GM13976 (cell line): ENCODE results near the gene SLC35G3.

Experiments used
- DNase-seq: peaks from one replicate; pipeline ENCODE4 v3.0.0; 2012; ENCODE audit warnings: low spot score
- in situ Hi-C: fragments of 300-500 bp; cut with MboI; formaldehyde crosslinking; loops from one replicate; pipeline ENCODE4 v1.12.0; 2022; ENCODE audit warnings: low sequenced_read_pairs, mixed read lengths, inconsistent platforms; ENCODE audit not compliant: unreplicated experiment
- TF ChIP-seq, protein P1 (sequence below): IDR thresholded peaks from 2 replicates; pipeline ENCODE4 v1.5.1; 2012; ENCODE audit warnings: borderline replicate concordance, mild to moderate bottlenecking; ENCODE audit not compliant: insufficient read depth; ENCODE audit errors: extremely low read depth, missing control alignments, control extremely low read depth

SLC35G3 gene

DNA sequence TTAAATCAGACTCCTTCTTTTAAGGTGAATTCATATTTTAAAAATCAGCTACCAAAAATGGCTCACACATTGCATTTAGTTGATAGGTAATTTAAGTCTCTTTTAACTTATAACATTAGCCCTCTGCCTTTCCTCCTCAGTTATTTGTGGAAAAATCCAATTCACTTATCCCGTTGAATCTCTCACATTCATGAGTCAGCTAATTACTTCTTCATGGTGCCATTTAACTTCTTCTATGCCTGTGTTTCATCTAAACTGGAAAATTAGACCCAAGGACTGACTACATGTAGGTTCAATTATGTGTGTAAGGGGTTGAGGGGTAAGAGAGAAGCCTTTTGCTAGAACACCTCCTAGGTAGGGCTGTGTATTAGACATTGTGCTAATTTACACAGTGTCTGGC lies 30.2 kb upstream of the SLC35G3 start:
- in situ Hi-C loops, result no loop called here
- no peak for DNase-seq
- TF ChIP-seq, protein P1, sequence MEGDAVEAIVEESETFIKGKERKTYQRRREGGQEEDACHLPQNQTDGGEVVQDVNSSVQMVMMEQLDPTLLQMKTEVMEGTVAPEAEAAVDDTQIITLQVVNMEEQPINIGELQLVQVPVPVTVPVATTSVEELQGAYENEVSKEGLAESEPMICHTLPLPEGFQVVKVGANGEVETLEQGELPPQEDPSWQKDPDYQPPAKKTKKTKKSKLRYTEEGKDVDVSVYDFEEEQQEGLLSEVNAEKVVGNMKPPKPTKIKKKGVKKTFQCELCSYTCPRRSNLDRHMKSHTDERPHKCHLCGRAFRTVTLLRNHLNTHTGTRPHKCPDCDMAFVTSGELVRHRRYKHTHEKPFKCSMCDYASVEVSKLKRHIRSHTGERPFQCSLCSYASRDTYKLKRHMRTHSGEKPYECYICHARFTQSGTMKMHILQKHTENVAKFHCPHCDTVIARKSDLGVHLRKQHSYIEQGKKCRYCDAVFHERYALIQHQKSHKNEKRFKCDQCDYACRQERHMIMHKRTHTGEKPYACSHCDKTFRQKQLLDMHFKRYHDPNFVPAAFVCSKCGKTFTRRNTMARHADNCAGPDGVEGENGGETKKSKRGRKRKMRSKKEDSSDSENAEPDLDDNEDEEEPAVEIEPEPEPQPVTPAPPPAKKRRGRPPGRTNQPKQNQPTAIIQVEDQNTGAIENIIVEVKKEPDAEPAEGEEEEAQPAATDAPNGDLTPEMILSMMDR, result no peak

DNA sequence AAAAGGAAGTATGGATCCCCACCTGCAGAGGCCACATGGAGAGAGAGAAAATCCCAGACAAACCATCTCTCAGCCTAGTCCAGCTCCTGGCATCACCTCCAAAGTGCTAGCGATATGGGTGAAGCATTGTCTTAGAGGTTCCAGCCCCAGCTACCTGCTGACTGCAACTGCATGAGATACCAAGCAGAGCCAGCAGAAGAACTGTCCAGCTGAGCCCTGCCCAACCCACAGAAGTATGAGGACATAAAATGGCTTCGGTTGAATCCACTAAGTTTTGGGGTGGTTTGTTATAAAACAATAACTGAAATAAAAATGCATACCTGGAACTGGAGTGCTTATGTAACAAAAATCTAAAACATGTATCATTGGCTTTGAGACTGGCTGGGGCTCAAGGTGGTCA lies 28.3 kb upstream of the SLC35G3 start:
- TF ChIP-seq, protein P1, result no peak
- no peak for DNase-seq
- in situ Hi-C loops, result no loop called here

DNA sequence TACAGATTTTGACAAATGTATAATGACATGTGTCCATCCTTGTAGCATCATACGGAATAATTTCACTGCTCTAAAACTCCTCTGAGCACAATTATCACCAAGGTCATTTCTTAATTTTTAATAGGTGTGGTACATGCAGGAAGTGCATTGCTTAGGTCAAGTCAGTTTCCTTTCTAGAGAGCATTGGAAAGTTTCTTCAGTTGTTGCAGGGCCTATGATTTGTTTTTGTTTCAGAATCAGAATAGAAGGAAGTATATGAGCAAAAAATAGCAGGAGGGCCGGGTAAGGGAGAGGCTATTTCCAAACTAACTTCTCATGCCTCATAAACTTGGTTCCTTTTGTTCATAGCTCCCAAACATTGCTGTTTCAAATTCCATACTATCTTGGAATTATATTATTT lies 24.7 kb upstream of the SLC35G3 start:
- in situ Hi-C loops, result no loop called here
- DNase-seq, result no peak
- TF ChIP-seq, protein P1, result no peak

DNA sequence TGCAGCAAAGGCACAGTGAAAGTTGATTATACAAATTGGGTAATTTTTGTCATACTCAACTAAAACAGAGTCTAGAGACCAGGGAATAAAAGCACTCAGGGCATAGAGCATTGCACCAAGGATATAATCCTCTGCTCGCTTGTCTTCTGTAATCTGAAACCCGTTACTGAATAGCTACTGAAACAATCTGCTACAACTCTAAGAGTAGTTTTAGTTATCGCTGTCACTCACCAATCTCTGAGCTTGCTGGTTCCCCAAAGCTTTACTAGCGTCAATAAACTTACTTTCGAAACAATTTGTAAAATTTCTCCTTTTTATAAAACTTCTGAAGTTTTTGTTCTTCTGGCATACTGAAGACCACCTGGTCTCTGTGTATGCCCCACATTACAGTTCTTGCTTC lies 22.9 kb upstream of the SLC35G3 start:
- TF ChIP-seq, protein P1, result no peak
- in situ Hi-C loops, result no loop called here
- no peak for DNase-seq

DNA sequence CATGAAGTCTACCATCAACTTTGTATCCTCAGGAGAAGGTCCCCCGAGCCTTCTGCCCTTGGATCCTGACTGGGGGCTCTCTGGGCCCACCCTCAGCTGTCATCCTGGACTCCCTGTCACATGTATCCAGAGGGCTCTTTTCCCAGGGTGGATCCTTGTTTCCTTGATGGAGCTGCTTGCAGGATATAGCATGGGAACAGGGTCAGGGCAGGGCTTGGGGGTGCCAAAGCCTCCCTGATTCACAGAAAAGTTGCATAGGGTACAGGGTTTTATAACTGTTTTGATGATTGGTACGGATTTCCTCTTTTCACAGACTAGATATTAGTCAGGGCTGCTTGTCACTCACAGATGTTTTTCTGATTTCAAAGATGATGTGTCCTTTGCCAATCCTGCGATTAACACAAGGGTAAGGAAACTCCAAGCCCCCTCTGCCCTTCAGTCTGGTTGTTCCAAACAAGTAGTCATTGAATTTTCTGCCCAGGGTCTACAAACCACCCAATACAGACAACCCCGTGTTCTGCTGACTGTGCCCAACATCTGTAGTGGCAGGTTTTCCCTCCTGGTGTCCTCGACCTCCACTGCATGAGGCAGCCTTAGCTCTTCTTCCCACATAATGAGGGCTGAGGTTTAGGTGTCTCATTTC lies 20.6 kb upstream of the SLC35G3 start:
- in situ Hi-C loops, result no loop called here
- TF ChIP-seq, protein P1, result no peak
- no peak for DNase-seq

DNA sequence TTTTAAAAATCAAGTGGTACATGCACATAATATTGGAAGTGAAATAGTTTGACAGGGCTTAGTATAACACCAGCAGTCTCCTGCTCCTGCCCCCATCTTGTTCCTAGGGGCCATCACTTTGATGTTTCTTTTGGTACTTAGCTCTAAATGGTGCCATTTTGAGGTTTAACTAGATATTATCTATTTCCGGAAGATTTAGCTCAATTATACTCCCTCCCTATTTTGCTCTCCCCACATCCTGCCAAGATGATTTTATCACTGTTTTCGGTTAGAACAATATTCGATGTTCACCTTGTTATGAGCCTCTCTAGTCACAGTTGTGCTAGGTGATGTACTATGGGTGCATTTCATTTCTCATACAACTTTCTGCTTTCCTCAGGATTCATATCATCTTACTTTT lies 20.0 kb upstream of the SLC35G3 start:
- no peak for DNase-seq
- in situ Hi-C loops, result no loop called here
- TF ChIP-seq, protein P1, result no peak

DNA sequence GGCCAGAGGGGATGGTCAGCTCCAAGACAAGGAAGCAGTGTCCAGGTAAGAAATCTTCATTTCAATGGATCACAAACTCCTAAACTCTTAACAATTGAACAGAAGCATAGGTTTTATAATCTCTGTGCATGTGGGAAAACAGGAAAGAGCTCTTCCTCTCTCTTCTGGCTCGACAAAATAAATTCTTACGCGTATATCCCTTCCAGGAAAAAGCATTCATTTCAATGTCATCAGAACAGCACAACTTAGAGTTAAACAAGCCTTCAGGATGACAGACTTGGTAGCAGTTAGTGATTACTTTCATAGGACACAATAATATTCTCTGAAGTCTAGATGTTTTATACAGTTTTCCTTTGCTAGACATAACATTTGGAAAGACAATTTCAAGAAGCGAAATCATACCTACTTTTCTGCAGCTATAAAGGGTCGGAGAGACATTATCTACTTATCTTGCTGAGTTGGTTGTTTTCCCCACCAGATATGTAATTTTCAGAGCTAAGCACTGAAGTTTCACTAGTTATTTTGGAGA lies 19.3 kb upstream of the SLC35G3 start:
- in situ Hi-C loops, result no loop called here

More for the DNA sequence above, 19.3 kb upstream of the SLC35G3 start:
- no peak for DNase-seq
- TF ChIP-seq, protein P1, result no peak
